ENCODE results near the gene CCL14.

CCL14 gene

GRCh38 chr17:35988164-35988563 lies 1.6 kb upstream of the CCL14 start:
- no peak for DNase-seq (ENCODE audit: low read depth)

GRCh38 chr17:35984140-35984539 lies 2.4 kb downstream of the CCL14 start:
- DNase-seq (ENCODE audit: low read depth): no peak

- DNase-seq (ENCODE audit: low read depth): no peak
Observed at GRCh38 chr17:35982409-35983191, 3.9 kb downstream of the CCL14 start.

GRCh38 chr17:35981908-35982330 lies 4.6 kb downstream of the CCL14 start:
- no peak for DNase-seq (ENCODE audit: low read depth)

- DNase-seq (ENCODE audit: low read depth): no peak
Observed at GRCh38 chr17:35981246-35981645, 5.3 kb downstream of the CCL14 start, which contains the start of gene CCL16. Gene CCL16 (minus strand): TSS chr17:35981497. CDS start chr17:35981420, 77 bp downstream.

GRCh38 chr17:35978346-35978745 lies 8.2 kb downstream of the CCL14 start:
- DNase-seq (ENCODE audit: low read depth): no peak

- no peak for DNase-seq (ENCODE audit: low read depth)
Observed at GRCh38 chr17:35977509-35977908, 9.0 kb downstream of the CCL14 start.

GRCh38 chr17:35973333-35974260 lies 12.9 kb downstream of the CCL14 start:
- no peak for DNase-seq (ENCODE audit: low read depth)

- no peak for DNase-seq (ENCODE audit: low read depth)
Observed at GRCh38 chr17:35972945-35973332, 13.6 kb downstream of the CCL14 start.

GRCh38 chr17:35972535-35972934 lies 14.0 kb downstream of the CCL14 start:
- DNase-seq (ENCODE audit: low read depth): no peak

GRCh38 chr17:35972066-35972465 lies 14.5 kb downstream of the CCL14 start:
- DNase-seq (ENCODE audit: low read depth): no peak

GRCh38 chr17:35969558-35970380 lies 16.8 kb downstream of the CCL14 start:
- DNase-seq (ENCODE audit: low read depth): peak; percentile 60

GRCh38 chr17:35968520-35969054 lies 17.9 kb downstream of the CCL14 start:
- no peak for DNase-seq (ENCODE audit: low read depth)

- no peak for DNase-seq (ENCODE audit: low read depth)
Observed at GRCh38 chr17:35965272-35965671, 21.3 kb downstream of the CCL14 start.

- no peak for DNase-seq (ENCODE audit: low read depth)
Observed at GRCh38 chr17:35963663-35964062, 22.9 kb downstream of the CCL14 start.

- DNase-seq (ENCODE audit: low read depth): no peak
Observed at GRCh38 chr17:35953720-35954119, 32.8 kb downstream of the CCL14 start.

GRCh38 chr17:35949401-35949800 lies 37.1 kb downstream of the CCL14 start:
- DNase-seq (ENCODE audit: low read depth): no peak

GRCh38 chr17:35948092-35948491 lies 38.4 kb downstream of the CCL14 start:
- DNase-seq (ENCODE audit: low read depth): no peak

GRCh38 chr17:35947156-35947585 lies 39.4 kb downstream of the CCL14 start:
- peak; percentile 7 for DNase-seq (ENCODE audit: low read depth)

GRCh38 chr17:35944151-35944550 lies 42.4 kb downstream of the CCL14 start:
- no peak for DNase-seq (ENCODE audit: low read depth)

- DNase-seq (ENCODE audit: low read depth): no peak
Observed at GRCh38 chr17:35943537-35943936, 43.0 kb downstream of the CCL14 start, which contains the start of gene LYZL6. Gene LYZL6 (minus strand): TSS chr17:35943713. CDS start chr17:35939356, 4,357 bp downstream.
